SK-N-SH treated with all-trans-retinoic acid at 6 μM for 48 hours (cell line): Measurements from ENCODE around the gene TMEM11.

Experiments used
- ATAC-seq: fragments of 200-7000 bp; cut with Tn5 transposase; 3 replicates; pipeline ENCODE4 v1.9.1; 2020; ENCODE audit warnings: mild to moderate bottlenecking, moderate library complexity
- ARNTL ChIP-seq: fragments of 450-650 bp; formaldehyde crosslinking; IDR thresholded peaks from 2 replicates; pipeline ENCODE4 v1.5.0; 2020; ENCODE audit warnings: low read depth, mild to moderate bottlenecking, moderate library complexity, borderline replicate concordance
- BACH2 ChIP-seq: fragments of 250-450 bp; sonication (Bioruptor Pico); IDR thresholded peaks from 2 replicates; pipeline ENCODE4 v1.9.0; 2021; ENCODE audit warnings: mild to moderate bottlenecking, borderline replicate concordance
- ESRRG ChIP-seq: fragments of 250-450 bp; sonication (Bioruptor Pico); IDR thresholded peaks from 2 replicates; pipeline ENCODE4 v1.6.1; 2021; ENCODE audit warnings: mild to moderate bottlenecking
- GLIS3 ChIP-seq: fragments of 250-450 bp; sonication (Bioruptor Pico); IDR thresholded peaks from 2 replicates; pipeline ENCODE4 v1.5.0; 2020; ENCODE audit warnings: mild to moderate bottlenecking, moderate library complexity
- OSR1 ChIP-seq: fragments of 250-450 bp; sonication (Bioruptor Pico); IDR thresholded peaks from 2 replicates; pipeline ENCODE4 v1.8.0; 2022; ENCODE audit warnings: moderate library complexity, mild to moderate bottlenecking, inconsistent platforms
- PPARA ChIP-seq: fragments of 250-450 bp; sonication (Bioruptor Pico); IDR thresholded peaks from 2 replicates; pipeline ENCODE4 v1.5.0; 2020; ENCODE audit warnings: mild to moderate bottlenecking, borderline replicate concordance
- RARB ChIP-seq: fragments of 250-450 bp; sonication (Bioruptor Pico); IDR thresholded peaks from 2 replicates; pipeline ENCODE4 v1.8.0; 2021; ENCODE audit warnings: mild to moderate bottlenecking, moderate library complexity
- SNAI2 ChIP-seq: fragments of 250-450 bp; sonication (Bioruptor Pico); IDR thresholded peaks from 2 replicates; pipeline ENCODE4 v1.5.0; 2020; ENCODE audit warnings: mild to moderate bottlenecking, moderate library complexity
- TCF4 ChIP-seq: fragments of 250-450 bp; sonication (Bioruptor Pico); IDR thresholded peaks from 2 replicates; pipeline ENCODE4 v1.8.0; 2021; ENCODE audit warnings: mild to moderate bottlenecking, moderate library complexity, borderline replicate concordance
- TOX ChIP-seq: fragments of 250-450 bp; sonication (Bioruptor Pico); IDR thresholded peaks from 2 replicates; pipeline ENCODE4 v1.8.0; 2021; ENCODE audit warnings: mild to moderate bottlenecking, moderate library complexity, borderline replicate concordance
- ZFP3 ChIP-seq: fragments of 250-450 bp; sonication (Bioruptor Pico); IDR thresholded peaks from 2 replicates; pipeline ENCODE4 v1.5.0; 2020; ENCODE audit warnings: mild to moderate bottlenecking, moderate library complexity
- ZFP30 ChIP-seq: fragments of 450-650 bp; formaldehyde crosslinking; IDR thresholded peaks from 2 replicates; pipeline ENCODE4 v1.5.0; 2022; ENCODE audit warnings: mild to moderate bottlenecking, moderate library complexity
- ZNF565 ChIP-seq: fragments of 450-650 bp; formaldehyde crosslinking; conservative IDR thresholded peaks from 2 replicates; pipeline ENCODE4 v1.5.0; 2020; ENCODE audit warnings: low read depth, mild to moderate bottlenecking, moderate library complexity
- ZNF70 ChIP-seq: fragments of 450-650 bp; formaldehyde crosslinking; IDR thresholded peaks from 2 replicates; pipeline ENCODE4 v1.5.0; 2020; ENCODE audit warnings: mild to moderate bottlenecking, moderate library complexity
- ZNF8 ChIP-seq: fragments of 450-650 bp; formaldehyde crosslinking; IDR thresholded peaks from 2 replicates; pipeline ENCODE4 v1.5.0; 2020; ENCODE audit warnings: mild to moderate bottlenecking, moderate library complexity
- TF ChIP-seq, protein P1 (sequence below): fragments of 250-450 bp; sonication (Bioruptor Pico); IDR thresholded peaks from 2 replicates; pipeline ENCODE4 v1.8.0; 2020; ENCODE audit warnings: mild to moderate bottlenecking, moderate library complexity, borderline replicate concordance
- TF ChIP-seq, protein P2 (sequence below): fragments of 250-450 bp; sonication (Bioruptor Pico); IDR thresholded peaks from 2 replicates; pipeline ENCODE4 v1.5.0; 2020; ENCODE audit warnings: mild to moderate bottlenecking, moderate library complexity
- TF ChIP-seq, protein P3 (sequence below): fragments of 250-450 bp; sonication (Bioruptor Pico); IDR thresholded peaks from 2 replicates; pipeline ENCODE4 v1.5.1; 2021; ENCODE audit warnings: mild to moderate bottlenecking, moderate library complexity

TMEM11 gene

DNA sequence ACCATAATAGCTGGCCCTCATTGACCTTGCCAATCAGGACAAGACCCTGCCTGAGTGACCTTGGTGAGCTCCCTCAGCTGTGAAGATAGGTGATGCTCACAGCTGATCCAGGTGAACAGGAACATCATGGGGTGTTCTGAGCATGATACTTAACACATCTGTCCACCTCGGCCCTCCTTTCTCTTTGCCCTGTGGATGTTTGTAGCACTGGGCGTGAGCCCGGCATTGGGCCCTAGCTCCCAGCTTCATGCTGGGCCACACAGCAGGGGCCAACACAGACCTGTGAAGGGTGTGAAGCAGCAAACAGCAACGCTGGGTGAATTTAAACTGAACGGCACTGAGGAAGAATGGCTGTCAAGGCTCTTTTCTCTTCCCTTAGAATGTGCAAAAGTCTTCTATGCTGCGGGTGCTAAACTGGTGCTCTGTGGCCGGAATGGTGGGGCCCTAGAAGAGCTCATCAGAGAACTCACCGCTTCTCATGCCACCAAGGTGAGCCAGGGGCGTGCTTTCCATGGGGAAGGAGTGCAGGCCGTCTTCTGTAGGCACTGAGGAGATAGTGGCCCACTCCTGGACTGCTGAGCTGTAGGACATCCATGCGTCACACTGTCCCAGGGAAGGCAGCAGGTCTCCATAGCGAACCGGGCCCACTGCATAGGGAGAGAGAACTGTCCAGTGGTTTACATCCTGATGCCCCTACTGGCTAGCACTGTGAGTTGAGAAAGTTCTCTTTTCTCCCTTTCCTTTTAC is 35.9 kb downstream of the TMEM11 start:
- ATAC-seq, result no peak

DNA sequence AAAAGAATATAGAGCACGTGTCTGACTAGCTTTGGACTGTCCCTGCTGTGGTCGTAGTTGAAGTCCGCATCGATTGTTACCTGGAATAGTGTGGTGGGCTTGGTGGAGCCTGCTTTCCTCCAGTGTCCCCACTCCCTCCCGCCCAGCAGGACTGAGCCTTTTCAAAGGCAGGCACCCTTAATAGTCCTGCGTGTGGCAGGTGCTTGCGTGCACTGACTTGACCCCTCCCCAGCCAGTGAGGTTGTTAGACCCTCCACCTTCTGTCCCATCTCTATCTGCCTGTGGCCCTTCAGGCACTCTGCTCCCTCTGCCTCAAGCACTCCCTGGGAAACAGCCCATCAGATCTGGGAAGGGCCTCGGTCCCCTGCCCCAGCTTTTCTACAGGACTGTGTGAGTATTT is 36.6 kb downstream of the TMEM11 start:
- no peak for ATAC-seq
- TF ChIP-seq ZFP3 (CRISPR knock-in tag) (no peak), PPARA (CRISPR knock-in tag) (no peak), ZNF70 (CRISPR knock-in tag) (no peak), GLIS3 (no peak), ZNF565 (CRISPR knock-in tag) (no peak), ZNF8 (CRISPR knock-in tag) (no peak), BACH2 (CRISPR knock-in tag) (no peak), SNAI2 (CRISPR knock-in tag) (no peak), RARB (no peak), ESRRG (CRISPR knock-in tag) (no peak), OSR1 (CRISPR knock-in tag) (no peak), ARNTL (CRISPR knock-in tag) (no peak), TOX (CRISPR knock-in tag) (no peak), ZFP30 (CRISPR knock-in tag) (no peak)
- TF ChIP-seq, protein P1, sequence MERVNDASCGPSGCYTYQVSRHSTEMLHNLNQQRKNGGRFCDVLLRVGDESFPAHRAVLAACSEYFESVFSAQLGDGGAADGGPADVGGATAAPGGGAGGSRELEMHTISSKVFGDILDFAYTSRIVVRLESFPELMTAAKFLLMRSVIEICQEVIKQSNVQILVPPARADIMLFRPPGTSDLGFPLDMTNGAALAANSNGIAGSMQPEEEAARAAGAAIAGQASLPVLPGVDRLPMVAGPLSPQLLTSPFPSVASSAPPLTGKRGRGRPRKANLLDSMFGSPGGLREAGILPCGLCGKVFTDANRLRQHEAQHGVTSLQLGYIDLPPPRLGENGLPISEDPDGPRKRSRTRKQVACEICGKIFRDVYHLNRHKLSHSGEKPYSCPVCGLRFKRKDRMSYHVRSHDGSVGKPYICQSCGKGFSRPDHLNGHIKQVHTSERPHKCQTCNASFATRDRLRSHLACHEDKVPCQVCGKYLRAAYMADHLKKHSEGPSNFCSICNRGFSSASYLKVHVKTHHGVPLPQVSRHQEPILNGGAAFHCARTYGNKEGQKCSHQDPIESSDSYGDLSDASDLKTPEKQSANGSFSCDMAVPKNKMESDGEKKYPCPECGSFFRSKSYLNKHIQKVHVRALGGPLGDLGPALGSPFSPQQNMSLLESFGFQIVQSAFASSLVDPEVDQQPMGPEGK (CRISPR knock-in tag), result no peak
- TF ChIP-seq, protein P2, sequence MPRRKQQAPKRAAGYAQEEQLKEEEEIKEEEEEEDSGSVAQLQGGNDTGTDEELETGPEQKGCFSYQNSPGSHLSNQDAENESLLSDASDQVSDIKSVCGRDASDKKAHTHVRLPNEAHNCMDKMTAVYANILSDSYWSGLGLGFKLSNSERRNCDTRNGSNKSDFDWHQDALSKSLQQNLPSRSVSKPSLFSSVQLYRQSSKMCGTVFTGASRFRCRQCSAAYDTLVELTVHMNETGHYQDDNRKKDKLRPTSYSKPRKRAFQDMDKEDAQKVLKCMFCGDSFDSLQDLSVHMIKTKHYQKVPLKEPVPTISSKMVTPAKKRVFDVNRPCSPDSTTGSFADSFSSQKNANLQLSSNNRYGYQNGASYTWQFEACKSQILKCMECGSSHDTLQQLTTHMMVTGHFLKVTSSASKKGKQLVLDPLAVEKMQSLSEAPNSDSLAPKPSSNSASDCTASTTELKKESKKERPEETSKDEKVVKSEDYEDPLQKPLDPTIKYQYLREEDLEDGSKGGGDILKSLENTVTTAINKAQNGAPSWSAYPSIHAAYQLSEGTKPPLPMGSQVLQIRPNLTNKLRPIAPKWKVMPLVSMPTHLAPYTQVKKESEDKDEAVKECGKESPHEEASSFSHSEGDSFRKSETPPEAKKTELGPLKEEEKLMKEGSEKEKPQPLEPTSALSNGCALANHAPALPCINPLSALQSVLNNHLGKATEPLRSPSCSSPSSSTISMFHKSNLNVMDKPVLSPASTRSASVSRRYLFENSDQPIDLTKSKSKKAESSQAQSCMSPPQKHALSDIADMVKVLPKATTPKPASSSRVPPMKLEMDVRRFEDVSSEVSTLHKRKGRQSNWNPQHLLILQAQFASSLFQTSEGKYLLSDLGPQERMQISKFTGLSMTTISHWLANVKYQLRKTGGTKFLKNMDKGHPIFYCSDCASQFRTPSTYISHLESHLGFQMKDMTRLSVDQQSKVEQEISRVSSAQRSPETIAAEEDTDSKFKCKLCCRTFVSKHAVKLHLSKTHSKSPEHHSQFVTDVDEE (CRISPR knock-in tag), result no peak
- TF ChIP-seq, protein P3, sequence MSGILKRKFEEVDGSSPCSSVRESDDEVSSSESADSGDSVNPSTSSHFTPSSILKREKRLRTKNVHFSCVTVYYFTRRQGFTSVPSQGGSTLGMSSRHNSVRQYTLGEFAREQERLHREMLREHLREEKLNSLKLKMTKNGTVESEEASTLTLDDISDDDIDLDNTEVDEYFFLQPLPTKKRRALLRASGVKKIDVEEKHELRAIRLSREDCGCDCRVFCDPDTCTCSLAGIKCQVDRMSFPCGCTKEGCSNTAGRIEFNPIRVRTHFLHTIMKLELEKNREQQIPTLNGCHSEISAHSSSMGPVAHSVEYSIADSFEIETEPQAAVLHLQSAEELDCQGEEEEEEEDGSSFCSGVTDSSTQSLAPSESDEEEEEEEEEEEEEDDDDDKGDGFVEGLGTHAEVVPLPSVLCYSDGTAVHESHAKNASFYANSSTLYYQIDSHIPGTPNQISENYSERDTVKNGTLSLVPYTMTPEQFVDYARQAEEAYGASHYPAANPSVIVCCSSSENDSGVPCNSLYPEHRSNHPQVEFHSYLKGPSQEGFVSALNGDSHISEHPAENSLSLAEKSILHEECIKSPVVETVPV (CRISPR knock-in tag), result no peak

More for the DNA sequence above, 35.9 kb downstream of the TMEM11 start:
- TF ChIP-seq RARB (no peak), ZFP3 (CRISPR knock-in tag) (no peak), BACH2 (CRISPR knock-in tag) (no peak), OSR1 (CRISPR knock-in tag) (no peak), ARNTL (CRISPR knock-in tag) (no peak), SNAI2 (CRISPR knock-in tag) (no peak), ZFP30 (CRISPR knock-in tag) (no peak), TCF4 (CRISPR knock-in tag) (no peak), ZNF565 (CRISPR knock-in tag) (no peak), ZNF70 (CRISPR knock-in tag) (no peak)
- TF ChIP-seq, protein P1 (CRISPR knock-in tag), result no peak
- TF ChIP-seq, protein P2 (CRISPR knock-in tag), result no peak
